Tibial nerve (tissue), 4 donors: ENCODE measurements around the gene C1QTNF9. TPM values are rescaled to one million over a fixed set of nuclear protein-coding genes. Genes with fewer than 3 reads are reported as not detected.

Source experiments
- DNase-seq, 2 donors: peaks; one replicate each; pipeline ENCODE4 v3.0.0-alpha.2; 2019; ENCODE audit warnings: low spot score in 2 of 2
- H3K27ac ChIP-seq, 4 donors: fragments of 200-600 bp; sonication (generic) in 3 of 4; one replicate each; pipeline ENCODE4 v1.5.1; 2017 to 2019; ENCODE audit warnings: mild to moderate bottlenecking in 1 of 4
- H3K27me3 ChIP-seq, 2 donors: fragments of 200-600 bp; sonication (generic) in 1 of 2; one replicate each; pipeline versions ENCODE4 v1.5.1 to v1.6.0; 2017 to 2019
- H3K36me3 ChIP-seq, 3 donors: fragments of 200-600 bp; sonication (generic); one replicate each; pipeline ENCODE4 v1.5.1; 2018 to 2019
- H3K4me1 ChIP-seq, 4 donors: fragments of 200-600 bp; sonication (generic) in 3 of 4; one replicate each; pipeline ENCODE4 v1.5.1; 2017 to 2019
- H3K4me3 ChIP-seq, 4 donors: fragments of 200-600 bp; sonication (generic) in 3 of 4; one replicate each; pipeline ENCODE4 v1.5.1; 2017 to 2019; ENCODE audit warnings: mild to moderate bottlenecking in 1 of 4, moderate library complexity in 1 of 4
- H3K9me3 ChIP-seq, 4 donors: fragments of 200-600 bp; sonication (generic) in 3 of 4; one replicate each; pipeline ENCODE4 v1.5.1; 2017 to 2019
- CTCF ChIP-seq, 5 experiments: fragments of 200-600 bp in 3 of 5; fragments of 450-650 bp in 2 of 5; sonication (generic) in 3 of 5; IDR thresholded peaks; one replicate each; pipeline ENCODE4 v1.5.1; 2016 to 2019; ENCODE audit warnings: antibody characterized with exemption in 5 of 5, mild to moderate bottlenecking in 3 of 5, moderate library complexity in 2 of 5
- EP300 ChIP-seq, 2 donors: sonication (generic); formaldehyde crosslinking; IDR thresholded peaks; one replicate each; pipeline ENCODE4 v1.6.1; 2017; ENCODE audit warnings: antibody characterized with exemption in 2 of 2, mild to moderate bottlenecking in 1 of 2
- POLR2A ChIP-seq, 2 donors: fragments of 450-650 bp; IDR thresholded peaks; one replicate each; pipeline ENCODE4 v1.6.1; 2017; ENCODE audit warnings: antibody characterized with exemption in 2 of 2, mild to moderate bottlenecking in 2 of 2, moderate library complexity in 2 of 2
- WGBS, 2 donors: methylation state at CpG; one replicate each; pipeline ENCODE4 v1.1.5; 2018; 5-methylcytosine and 5-hydroxymethylcytosine counted together
- total RNA-seq, 4 donors: library from RNA; depleted of rRNA; stranded (reverse); fragments of >200 nt; gene quantifications; one replicate each; pipeline ENCODE4 v1.1.0, GENCODE V29; 2016

C1QTNF9 gene
- total RNA-seq, 4 donors from 2014 or later = 0.63 to 5.9 TPM; not detected in 2

- H3K36me3 ChIP-seq = peaks cover 0 to 89% (median 0%) of the 10 kb centered on the region in 3 donors
- WGBS, 2 donors = 80 to 85% methylated on average over 5 of the region's 5 CpGs
- no peaks in the 10 kb centered on the region for H3K27me3 ChIP-seq
- no peaks in the 10 kb centered on the region for H3K9me3 ChIP-seq
- no peak for TF ChIP-seq CTCF (IDR thresholded peaks at IDR 0.05)
- TF ChIP-seq POLR2A (IDR thresholded peaks at IDR 0.05) = no peak
- TF ChIP-seq EP300 (IDR thresholded peaks at IDR 0.05) = no peak
- H3K4me1 ChIP-seq = peaks cover 0 to 8% (median 0%) of the 10 kb centered on the region in 4 donors
- no peak overlapping the region for H3K4me3 ChIP-seq
- no peak overlapping the region for H3K27ac ChIP-seq
- DNase-seq = no peak
Observed at GRCh38 chr13:24288870-24289269, 20.5 kb upstream of the C1QTNF9 start.

GRCh38 chr13:24290280-24290932 is 19.0 kb upstream of the C1QTNF9 start:
- WGBS, 2 donors = 92 to 95% methylated on average over 20 of the region's 20 CpGs

GRCh38 chr13:24292481-24292880 is 16.9 kb upstream of the C1QTNF9 start:
- H3K4me3 ChIP-seq = no peak overlapping the region
- no peak for DNase-seq
- peaks cover 0 to 11% (median 0%) of the 10 kb centered on the region in 4 donors for H3K4me1 ChIP-seq
- H3K9me3 ChIP-seq = no peaks in the 10 kb centered on the region
- TF ChIP-seq CTCF (IDR thresholded peaks at IDR 0.05) = no peak
- no peak for TF ChIP-seq EP300 (IDR thresholded peaks at IDR 0.05)
- no peak for TF ChIP-seq POLR2A (IDR thresholded peaks at IDR 0.05)
- WGBS, 2 donors = 95 to 97% methylated on average over 6 of the region's 6 CpGs
- peaks cover 0 to 89% (median 3%) of the 10 kb centered on the region in 3 donors for H3K36me3 ChIP-seq
- no peak overlapping the region for H3K27ac ChIP-seq
- no peaks in the 10 kb centered on the region for H3K27me3 ChIP-seq

More at GRCh38 chr13:24290280-24290932, 19.0 kb upstream of the C1QTNF9 start:
- Histone ChIP-seq H3K27me3 (no peaks in the 10 kb centered on the region), H3K27ac (no peak overlapping the region), H3K4me1 (peaks cover 0 to 11% (median 0%) of the 10 kb centered on the region in 4 donors), H3K4me3 (no peak overlapping the region), H3K36me3 (peaks cover 0 to 89% (median 0%) of the 10 kb centered on the region in 3 donors), H3K9me3 (no peaks in the 10 kb centered on the region)
- no peak for TF ChIP-seq CTCF (IDR thresholded peaks at IDR 0.05)
- no peak for TF ChIP-seq EP300 (IDR thresholded peaks at IDR 0.05)
- no peak for TF ChIP-seq POLR2A (IDR thresholded peaks at IDR 0.05)
- DNase-seq = no peak

GRCh38 chr13:24293746-24294145 is 15.6 kb upstream of the C1QTNF9 start:
- TF ChIP-seq CTCF (IDR thresholded peaks at IDR 0.05) (no peak), EP300 (IDR thresholded peaks at IDR 0.05) (no peak), POLR2A (IDR thresholded peaks at IDR 0.05) (no peak)
- Histone ChIP-seq H3K36me3 (peaks cover 0 to 90% (median 12%) of the 10 kb centered on the region in 3 donors), H3K4me3 (no peak overlapping the region), H3K4me1 (peaks cover 0 to 11% (median 0%) of the 10 kb centered on the region in 4 donors), H3K9me3 (no peaks in the 10 kb centered on the region), H3K27me3 (no peaks in the 10 kb centered on the region), H3K27ac (peak overlapping the region in 1 of 4 donors; percentile 54)
- 64 to 67% methylated on average over 10 of the region's 10 CpGs for WGBS, 2 donors
- DNase-seq = no peak

GRCh38 chr13:24299488-24300114 is 9.8 kb upstream of the C1QTNF9 start:
- Histone ChIP-seq H3K27ac (no peak overlapping the region), H3K4me1 (no peaks in the 10 kb centered on the region), H3K4me3 (no peak overlapping the region), H3K9me3 (no peaks in the 10 kb centered on the region), H3K27me3 (no peaks in the 10 kb centered on the region), H3K36me3 (peaks cover 0 to 100% (median 20%) of the 10 kb centered on the region in 3 donors)
- no peak for DNase-seq
- TF ChIP-seq POLR2A (IDR thresholded peaks at IDR 0.05) = no peak
- no peak for TF ChIP-seq EP300 (IDR thresholded peaks at IDR 0.05)
- TF ChIP-seq CTCF (IDR thresholded peaks at IDR 0.05) = no peak
- 94 to 97% methylated on average over 16 of the region's 16 CpGs for whole genome bisulfite sequencing, 2 donors
